Measurements from ENCODE around the gene ZNF281.

The ZNF281 gene

DNA sequence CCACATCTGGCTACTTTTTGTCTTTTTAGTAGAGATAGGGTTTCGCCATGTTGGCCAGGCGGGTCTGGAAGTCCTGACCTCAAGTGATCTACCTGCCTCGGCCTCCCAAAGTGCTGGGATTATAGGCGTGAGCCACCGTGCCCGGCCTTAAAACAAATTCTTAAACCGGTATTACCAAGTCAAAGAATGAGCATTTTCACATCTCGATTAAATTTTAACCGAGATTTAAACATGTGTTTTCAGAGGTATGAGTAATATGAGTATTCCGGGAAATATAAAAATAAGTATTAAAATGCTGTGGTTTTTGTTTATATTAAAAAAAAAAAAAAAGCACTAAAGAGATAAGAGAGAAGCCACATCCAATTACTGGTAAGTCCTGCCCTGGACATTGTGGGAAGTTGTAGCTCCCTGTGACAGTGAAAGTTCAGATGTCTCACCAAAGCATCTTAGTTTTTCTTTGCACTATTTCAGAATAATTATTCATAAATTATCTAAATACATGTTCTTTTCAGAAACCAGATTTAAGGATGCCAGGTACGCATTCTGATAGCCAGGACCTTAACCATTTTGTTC is 24.9 kb downstream of the ZNF281 start:
- no peak overlapping the region for H3K4me3 ChIP-seq (ENCODE audit: low read depth, low read length)
- TF ChIP-seq POLR2A (IDR thresholded peaks at IDR 0.05; ENCODE audit: extremely low read depth, insufficient read length) (no peak), MYC (IDR thresholded peaks at IDR 0.05; ENCODE audit: low read depth, low read length) (no peak)
- TF ChIP-seq, protein P1, sequence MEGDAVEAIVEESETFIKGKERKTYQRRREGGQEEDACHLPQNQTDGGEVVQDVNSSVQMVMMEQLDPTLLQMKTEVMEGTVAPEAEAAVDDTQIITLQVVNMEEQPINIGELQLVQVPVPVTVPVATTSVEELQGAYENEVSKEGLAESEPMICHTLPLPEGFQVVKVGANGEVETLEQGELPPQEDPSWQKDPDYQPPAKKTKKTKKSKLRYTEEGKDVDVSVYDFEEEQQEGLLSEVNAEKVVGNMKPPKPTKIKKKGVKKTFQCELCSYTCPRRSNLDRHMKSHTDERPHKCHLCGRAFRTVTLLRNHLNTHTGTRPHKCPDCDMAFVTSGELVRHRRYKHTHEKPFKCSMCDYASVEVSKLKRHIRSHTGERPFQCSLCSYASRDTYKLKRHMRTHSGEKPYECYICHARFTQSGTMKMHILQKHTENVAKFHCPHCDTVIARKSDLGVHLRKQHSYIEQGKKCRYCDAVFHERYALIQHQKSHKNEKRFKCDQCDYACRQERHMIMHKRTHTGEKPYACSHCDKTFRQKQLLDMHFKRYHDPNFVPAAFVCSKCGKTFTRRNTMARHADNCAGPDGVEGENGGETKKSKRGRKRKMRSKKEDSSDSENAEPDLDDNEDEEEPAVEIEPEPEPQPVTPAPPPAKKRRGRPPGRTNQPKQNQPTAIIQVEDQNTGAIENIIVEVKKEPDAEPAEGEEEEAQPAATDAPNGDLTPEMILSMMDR (IDR thresholded peaks at IDR 0.05; ENCODE audit: low read depth, low read length) = no peak
- TF ChIP-seq, protein P2, sequence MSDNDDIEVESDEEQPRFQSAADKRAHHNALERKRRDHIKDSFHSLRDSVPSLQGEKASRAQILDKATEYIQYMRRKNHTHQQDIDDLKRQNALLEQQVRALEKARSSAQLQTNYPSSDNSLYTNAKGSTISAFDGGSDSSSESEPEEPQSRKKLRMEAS (IDR thresholded peaks at IDR 0.05; ENCODE audit: low read depth, low read length) = no peak
- no peak for DNase-seq (ENCODE audit: low read depth)

DNA sequence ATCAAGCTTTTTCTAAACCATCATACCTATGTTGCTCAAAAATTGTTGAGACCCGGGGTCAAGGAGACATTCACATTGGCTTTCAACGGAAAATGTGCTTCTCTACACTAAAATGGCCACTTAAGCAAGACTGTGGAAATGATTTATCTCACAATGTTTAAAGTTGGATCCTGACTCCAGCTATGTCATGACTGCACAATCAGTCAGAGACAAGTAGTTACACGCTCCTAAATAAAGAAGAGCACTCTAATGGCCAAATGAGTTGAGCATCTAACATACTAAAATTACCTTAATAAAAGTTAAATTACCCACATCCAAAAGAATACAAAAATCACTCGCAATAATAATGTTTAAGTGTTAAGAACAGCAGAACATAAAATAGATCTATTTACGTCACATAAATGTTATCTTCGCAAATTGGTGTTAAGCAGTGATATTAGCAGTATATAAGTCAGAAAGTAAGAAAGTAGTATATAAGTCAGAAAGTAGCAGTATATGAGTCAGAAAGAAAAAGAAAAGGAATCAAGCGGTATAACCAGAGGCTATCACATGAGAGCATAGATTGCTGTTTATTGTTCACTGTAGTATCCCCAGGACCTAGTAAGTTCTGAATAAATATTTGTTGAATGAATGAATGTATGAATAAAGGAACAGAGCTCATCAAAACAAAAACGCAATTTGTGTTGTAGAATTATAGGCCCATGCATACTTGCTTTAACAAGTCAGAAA is 28.4 kb downstream of the ZNF281 start:
- no peak for DNase-seq (ENCODE audit: low read depth)
- H3K4me3 ChIP-seq (ENCODE audit: low read depth, low read length) = no peak overlapping the region
- TF ChIP-seq POLR2A (IDR thresholded peaks at IDR 0.05; ENCODE audit: extremely low read depth, insufficient read length) (no peak), MYC (IDR thresholded peaks at IDR 0.05; ENCODE audit: low read depth, low read length) (no peak)
- TF ChIP-seq, protein P2 (IDR thresholded peaks at IDR 0.05; ENCODE audit: low read depth, low read length) = no peak
- TF ChIP-seq, protein P1 (IDR thresholded peaks at IDR 0.05; ENCODE audit: low read depth, low read length) = no peak

DNA sequence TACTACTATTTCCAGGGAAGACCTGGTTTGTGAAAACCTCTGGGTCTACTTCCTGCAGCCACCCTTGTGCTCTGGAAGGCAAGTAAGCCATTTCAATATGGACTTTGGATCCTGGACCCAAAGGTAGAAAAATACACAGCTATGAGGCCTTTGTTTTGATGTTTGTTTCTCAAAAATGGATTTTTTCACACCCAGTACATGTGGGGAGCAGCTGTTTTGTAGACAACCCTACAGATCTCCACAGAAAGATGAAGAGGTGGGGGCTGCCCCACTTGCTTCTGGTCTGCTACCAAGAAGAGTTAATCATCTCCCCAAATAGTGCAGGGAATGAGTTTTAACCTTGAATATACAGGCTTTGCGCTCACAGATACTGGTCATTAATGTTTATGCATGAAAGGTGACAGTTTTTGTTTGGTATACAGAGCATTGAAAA is 29.2 kb downstream of the ZNF281 start:
- TF ChIP-seq, protein P2 (IDR thresholded peaks at IDR 0.05; ENCODE audit: low read depth, low read length) = no peak
- TF ChIP-seq, protein P1 (IDR thresholded peaks at IDR 0.05; ENCODE audit: low read depth, low read length) = no peak
- no peak for TF ChIP-seq MYC (IDR thresholded peaks at IDR 0.05; ENCODE audit: low read depth, low read length)
- TF ChIP-seq POLR2A (IDR thresholded peaks at IDR 0.05; ENCODE audit: extremely low read depth, insufficient read length) = no peak
- DNase-seq (ENCODE audit: low read depth) = no peak
- no peak overlapping the region for H3K4me3 ChIP-seq (ENCODE audit: low read depth, low read length)

DNA sequence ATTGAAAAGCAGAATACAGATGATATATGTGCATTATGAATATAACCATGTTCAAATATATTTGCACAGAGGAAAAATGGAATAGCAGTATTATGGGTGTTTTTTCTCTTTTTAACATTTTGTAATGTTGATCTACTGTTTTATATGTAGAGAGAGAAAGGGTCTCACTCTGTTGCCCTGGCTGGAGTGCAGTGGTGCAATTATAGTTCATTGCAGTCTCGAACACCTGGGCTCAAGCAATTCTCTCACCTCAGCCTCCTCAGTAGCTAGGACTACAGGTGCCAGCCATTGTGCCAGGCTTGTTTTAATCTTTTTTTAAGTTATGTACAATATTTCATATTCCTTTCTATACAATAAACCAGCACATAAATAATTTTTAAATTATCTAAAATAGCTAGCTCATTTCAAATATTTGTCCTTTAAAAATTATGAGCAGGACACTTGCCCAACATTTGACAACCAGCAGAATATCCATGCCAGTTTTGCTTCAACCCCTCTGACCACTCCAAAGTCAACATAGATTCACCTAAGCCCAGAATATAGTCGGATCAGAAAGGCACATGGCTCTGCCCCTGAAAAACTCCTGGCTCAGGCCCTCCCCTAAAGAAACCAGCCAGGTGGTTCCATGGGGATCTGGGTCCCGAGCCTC is 29.8 kb downstream of the ZNF281 start:
- TF ChIP-seq, protein P1 (IDR thresholded peaks at IDR 0.05; ENCODE audit: low read depth, low read length) = no peak
- TF ChIP-seq, protein P2 (IDR thresholded peaks at IDR 0.05; ENCODE audit: low read depth, low read length) = no peak
- no peak for TF ChIP-seq POLR2A (IDR thresholded peaks at IDR 0.05; ENCODE audit: extremely low read depth, insufficient read length)
- no peak for TF ChIP-seq MYC (IDR thresholded peaks at IDR 0.05; ENCODE audit: low read depth, low read length)
- DNase-seq (ENCODE audit: low read depth) = no peak
- H3K4me3 ChIP-seq (ENCODE audit: low read depth, low read length) = no peak overlapping the region

DNA sequence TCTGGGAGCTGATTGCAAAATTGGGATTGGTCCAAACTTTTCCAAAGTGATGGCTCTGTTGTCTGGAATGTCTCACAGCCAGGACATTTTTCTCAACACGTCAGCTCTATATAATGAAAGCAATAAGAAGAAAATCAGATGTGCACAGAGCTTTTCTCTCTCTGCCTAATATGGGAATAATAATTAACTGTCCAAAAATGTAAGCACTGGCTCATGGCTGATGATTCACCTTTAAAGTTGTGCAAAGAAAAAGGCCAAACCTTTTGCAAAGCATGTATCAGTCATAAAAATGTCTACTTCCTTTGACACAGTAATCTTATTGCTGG is 30.4 kb downstream of the ZNF281 start:
- no peak for TF ChIP-seq POLR2A (IDR thresholded peaks at IDR 0.05; ENCODE audit: extremely low read depth, insufficient read length)
- TF ChIP-seq MYC (IDR thresholded peaks at IDR 0.05; ENCODE audit: low read depth, low read length) = no peak
- TF ChIP-seq, protein P2 (IDR thresholded peaks at IDR 0.05; ENCODE audit: low read depth, low read length) = no peak
- TF ChIP-seq, protein P1 (IDR thresholded peaks at IDR 0.05; ENCODE audit: low read depth, low read length) = no peak
- H3K4me3 ChIP-seq (ENCODE audit: low read depth, low read length) = no peak overlapping the region

More for the DNA sequence above, 30.4 kb downstream of the ZNF281 start:
- no peak for DNase-seq (ENCODE audit: low read depth)
